Ishikawa (cell line): Measurements from ENCODE around the gene CERS5.
A peak's percentile ranks its signal among the peaks of the same experiment; 100 is the strongest.

Experiments
- CEBPB ChIP-seq: IDR thresholded peaks from 2 replicates; pipeline ENCODE4 v1.6.1; 2012
- CREB1 ChIP-seq: IDR thresholded peaks from 2 replicates; pipeline ENCODE4 v1.6.1; 2012; ENCODE audit warnings: low read depth
- EGR1 ChIP-seq: IDR thresholded peaks from 2 replicates; pipeline ENCODE4 v1.6.1; 2012
- EP300 ChIP-seq: IDR thresholded peaks from 2 replicates; pipeline ENCODE4 v1.6.1; 2012; ENCODE audit warnings: borderline replicate concordance
- FOXM1 ChIP-seq: IDR thresholded peaks from 2 replicates; pipeline ENCODE4 v1.6.1; 2012; ENCODE audit warnings: low read depth, borderline replicate concordance
- NFIC ChIP-seq: IDR thresholded peaks from 2 replicates; pipeline ENCODE4 v1.6.1; 2012
- RAD21 ChIP-seq: IDR thresholded peaks from 2 replicates; pipeline ENCODE4 v1.6.1; 2012; ENCODE audit warnings: low read depth
- TAF1 ChIP-seq: IDR thresholded peaks from 2 replicates; pipeline ENCODE4 v1.6.1; 2012; ENCODE audit warnings: low read depth, mild to moderate bottlenecking
- TCF12 ChIP-seq: IDR thresholded peaks from 2 replicates; pipeline ENCODE4 v1.6.1; 2012; ENCODE audit warnings: low read depth
- TEAD4 ChIP-seq: IDR thresholded peaks from 2 replicates; pipeline ENCODE4 v1.6.1; 2012
- YY1 ChIP-seq: IDR thresholded peaks from 2 replicates; pipeline ENCODE4 v1.6.1; 2012; ENCODE audit warnings: low read depth
- ZBTB7A ChIP-seq: IDR thresholded peaks from 2 replicates; pipeline ENCODE4 v1.6.1; 2012; ENCODE audit warnings: low read depth
- TF ChIP-seq, protein P1 (sequence below): IDR thresholded peaks from 2 replicates; pipeline ENCODE4 v1.6.1; 2012
- TF ChIP-seq, protein P2 (sequence below): IDR thresholded peaks from 2 replicates; pipeline ENCODE4 v1.6.1; 2012; ENCODE audit warnings: low read depth, mild to moderate bottlenecking
- TF ChIP-seq, protein P3 (sequence below): IDR thresholded peaks from 2 replicates; pipeline ENCODE4 v1.6.1; 2012

The CERS5 gene, protein sequence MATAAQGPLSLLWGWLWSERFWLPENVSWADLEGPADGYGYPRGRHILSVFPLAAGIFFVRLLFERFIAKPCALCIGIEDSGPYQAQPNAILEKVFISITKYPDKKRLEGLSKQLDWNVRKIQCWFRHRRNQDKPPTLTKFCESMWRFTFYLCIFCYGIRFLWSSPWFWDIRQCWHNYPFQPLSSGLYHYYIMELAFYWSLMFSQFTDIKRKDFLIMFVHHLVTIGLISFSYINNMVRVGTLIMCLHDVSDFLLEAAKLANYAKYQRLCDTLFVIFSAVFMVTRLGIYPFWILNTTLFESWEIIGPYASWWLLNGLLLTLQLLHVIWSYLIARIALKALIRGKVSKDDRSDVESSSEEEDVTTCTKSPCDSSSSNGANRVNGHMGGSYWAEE

DNA sequence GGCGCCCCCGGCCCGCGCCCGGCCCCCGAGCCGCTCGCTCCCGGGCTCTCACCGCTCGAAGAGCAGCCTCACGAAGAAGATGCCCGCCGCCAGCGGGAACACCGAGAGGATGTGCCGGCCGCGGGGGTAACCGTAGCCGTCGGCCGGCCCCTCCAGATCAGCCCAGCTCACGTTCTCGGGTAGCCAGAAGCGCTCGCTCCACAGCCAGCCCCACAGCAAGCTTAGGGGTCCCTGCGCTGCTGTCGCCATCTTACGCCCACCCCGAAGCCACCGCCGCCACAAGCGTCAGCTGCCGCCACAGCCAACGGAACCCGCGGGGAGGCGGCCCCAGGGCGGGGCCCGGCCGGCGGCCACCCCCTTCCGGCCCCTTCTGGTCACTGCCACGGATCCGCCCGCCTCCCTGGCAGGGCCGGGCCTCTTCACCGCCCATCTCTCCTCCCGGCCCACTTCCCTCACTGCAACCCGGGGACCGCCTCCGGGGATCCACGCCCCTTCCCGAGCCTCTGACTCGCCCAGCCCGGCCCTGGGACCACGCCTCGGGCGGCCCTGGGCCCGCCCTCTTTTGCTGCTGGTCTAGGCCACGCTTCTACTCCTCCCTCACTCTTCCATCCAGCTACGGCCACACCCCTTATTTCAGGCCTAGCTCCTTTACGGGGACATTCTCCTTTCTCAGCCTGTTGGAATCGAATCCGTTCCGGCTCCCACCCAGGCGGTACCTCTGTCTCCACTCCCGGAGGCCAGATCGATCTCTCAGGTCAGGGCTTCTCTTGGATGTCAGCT lies at the start of gene CERS5:
CERS5 (minus strand) TSS at position 321 of the 780 bp plus-strand sequence; CDS start at position 249, 72 bp downstream.
- no peak for TF ChIP-seq NFIC
- TF ChIP-seq CEBPB = no peak
- TF ChIP-seq, protein P1, sequence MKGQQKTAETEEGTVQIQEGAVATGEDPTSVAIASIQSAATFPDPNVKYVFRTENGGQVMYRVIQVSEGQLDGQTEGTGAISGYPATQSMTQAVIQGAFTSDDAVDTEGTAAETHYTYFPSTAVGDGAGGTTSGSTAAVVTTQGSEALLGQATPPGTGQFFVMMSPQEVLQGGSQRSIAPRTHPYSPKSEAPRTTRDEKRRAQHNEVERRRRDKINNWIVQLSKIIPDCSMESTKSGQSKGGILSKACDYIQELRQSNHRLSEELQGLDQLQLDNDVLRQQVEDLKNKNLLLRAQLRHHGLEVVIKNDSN = peak; percentile 37
- TF ChIP-seq TEAD4 = no peak
- peak; percentile 89 for TF ChIP-seq YY1
- TF ChIP-seq TAF1 = peak; percentile 79
- no peak for TF ChIP-seq EGR1
- peak; percentile 97 for TF ChIP-seq ZBTB7A
- TF ChIP-seq FOXM1 = peak; percentile 14; the same call in 1 of the 2 replicates
- TF ChIP-seq TCF12 = no peak

DNA sequence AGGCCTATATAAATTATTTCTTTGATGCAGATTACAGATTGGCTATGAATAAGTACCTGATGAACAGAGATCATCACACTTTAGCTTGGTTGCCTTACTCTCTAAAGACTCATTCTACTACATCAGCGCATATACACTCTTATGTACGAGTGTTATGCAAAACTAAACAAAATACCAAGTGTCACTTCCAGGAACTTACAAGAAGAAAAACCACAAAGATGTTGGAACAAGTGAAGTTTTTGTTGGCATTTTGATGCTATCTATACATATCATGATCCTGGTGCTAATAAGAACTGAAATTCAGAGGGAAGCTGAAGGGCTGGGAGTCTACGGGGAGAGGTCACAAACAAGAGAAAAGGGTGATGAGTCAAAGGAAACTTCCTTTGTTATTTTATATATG lies 47.9 kb upstream of the CERS5 start:
- TF ChIP-seq, protein P2, sequence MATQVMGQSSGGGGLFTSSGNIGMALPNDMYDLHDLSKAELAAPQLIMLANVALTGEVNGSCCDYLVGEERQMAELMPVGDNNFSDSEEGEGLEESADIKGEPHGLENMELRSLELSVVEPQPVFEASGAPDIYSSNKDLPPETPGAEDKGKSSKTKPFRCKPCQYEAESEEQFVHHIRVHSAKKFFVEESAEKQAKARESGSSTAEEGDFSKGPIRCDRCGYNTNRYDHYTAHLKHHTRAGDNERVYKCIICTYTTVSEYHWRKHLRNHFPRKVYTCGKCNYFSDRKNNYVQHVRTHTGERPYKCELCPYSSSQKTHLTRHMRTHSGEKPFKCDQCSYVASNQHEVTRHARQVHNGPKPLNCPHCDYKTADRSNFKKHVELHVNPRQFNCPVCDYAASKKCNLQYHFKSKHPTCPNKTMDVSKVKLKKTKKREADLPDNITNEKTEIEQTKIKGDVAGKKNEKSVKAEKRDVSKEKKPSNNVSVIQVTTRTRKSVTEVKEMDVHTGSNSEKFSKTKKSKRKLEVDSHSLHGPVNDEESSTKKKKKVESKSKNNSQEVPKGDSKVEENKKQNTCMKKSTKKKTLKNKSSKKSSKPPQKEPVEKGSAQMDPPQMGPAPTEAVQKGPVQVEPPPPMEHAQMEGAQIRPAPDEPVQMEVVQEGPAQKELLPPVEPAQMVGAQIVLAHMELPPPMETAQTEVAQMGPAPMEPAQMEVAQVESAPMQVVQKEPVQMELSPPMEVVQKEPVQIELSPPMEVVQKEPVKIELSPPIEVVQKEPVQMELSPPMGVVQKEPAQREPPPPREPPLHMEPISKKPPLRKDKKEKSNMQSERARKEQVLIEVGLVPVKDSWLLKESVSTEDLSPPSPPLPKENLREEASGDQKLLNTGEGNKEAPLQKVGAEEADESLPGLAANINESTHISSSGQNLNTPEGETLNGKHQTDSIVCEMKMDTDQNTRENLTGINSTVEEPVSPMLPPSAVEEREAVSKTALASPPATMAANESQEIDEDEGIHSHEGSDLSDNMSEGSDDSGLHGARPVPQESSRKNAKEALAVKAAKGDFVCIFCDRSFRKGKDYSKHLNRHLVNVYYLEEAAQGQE = no peak
- TF ChIP-seq CREB1 (no peak), YY1 (no peak)

DNA sequence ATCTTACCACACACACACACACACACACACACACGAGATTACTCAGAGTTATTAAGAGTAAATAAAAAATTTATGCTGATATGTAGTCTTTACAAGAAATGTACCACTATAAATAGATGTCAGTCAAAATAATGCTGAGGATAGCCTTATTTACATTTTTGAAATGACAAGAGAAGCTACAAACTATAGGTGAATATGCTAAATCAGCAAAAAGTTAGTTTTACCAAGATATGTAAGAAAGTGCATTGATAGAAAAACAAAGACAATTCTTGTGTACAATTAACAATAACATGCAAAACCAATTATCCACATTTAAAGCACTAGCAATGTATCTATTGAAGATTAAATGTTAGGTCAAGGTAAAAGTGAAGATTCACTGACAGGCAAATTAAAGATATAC lies 46.8 kb upstream of the CERS5 start:
- TF ChIP-seq RAD21 (no peak), FOXM1 (no peak), EP300 (no peak), CREB1 (no peak), YY1 (no peak), TEAD4 (no peak), CEBPB (no peak), ZBTB7A (no peak), EGR1 (no peak)
- TF ChIP-seq, protein P3, sequence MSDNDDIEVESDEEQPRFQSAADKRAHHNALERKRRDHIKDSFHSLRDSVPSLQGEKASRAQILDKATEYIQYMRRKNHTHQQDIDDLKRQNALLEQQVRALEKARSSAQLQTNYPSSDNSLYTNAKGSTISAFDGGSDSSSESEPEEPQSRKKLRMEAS = no peak

DNA sequence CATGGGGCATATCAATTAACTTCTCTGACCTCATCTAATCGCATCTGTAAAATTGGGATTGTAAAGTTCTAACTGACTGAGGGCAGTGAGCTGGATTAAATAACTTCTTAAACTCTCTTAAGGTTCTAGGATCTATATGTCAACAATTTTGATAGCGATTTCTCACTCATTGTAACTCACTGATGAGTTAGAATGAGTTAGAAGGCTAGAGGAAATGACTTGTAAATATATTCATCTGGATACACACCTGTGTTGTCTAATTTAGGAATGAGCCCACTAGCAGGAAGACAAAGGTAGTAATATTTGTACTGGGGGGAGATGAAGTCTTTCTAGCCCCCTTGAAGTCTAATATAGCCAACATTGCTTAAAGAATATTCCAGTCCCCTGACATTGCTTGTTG lies 46.3 kb upstream of the CERS5 start:
- TF ChIP-seq TAF1 (no peak), EGR1 (no peak), CEBPB (no peak), CREB1 (no peak), RAD21 (no peak), ZBTB7A (no peak), FOXM1 (no peak), TEAD4 (no peak), TCF12 (no peak), YY1 (no peak), EP300 (no peak), NFIC (no peak)
- TF ChIP-seq, protein P2 = no peak
- TF ChIP-seq, protein P1 = no peak
- TF ChIP-seq, protein P3 = no peak

DNA sequence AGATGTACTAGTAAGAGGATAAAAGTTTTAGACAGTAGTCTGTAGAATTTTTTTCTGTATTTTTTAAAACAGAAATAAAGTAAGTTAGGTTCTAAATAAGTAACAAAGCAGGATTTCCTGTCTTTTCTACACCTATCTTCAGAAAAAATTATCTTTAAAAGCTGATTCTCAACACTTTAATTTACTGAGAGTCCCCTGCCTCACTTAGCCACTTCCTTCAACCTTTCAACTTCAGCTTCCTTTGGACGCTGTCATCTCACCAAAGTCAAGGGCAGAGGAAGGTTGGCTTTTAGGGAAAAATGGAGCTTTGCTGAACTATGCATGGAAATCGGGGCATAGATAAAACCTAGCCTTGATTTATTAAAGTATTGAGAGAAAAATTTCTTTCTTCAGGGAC lies 44.9 kb upstream of the CERS5 start:
- TF ChIP-seq TEAD4 = no peak
- TF ChIP-seq CREB1 = no peak
- no peak for TF ChIP-seq EP300
- TF ChIP-seq TCF12 = no peak
- no peak for TF ChIP-seq FOXM1
- TF ChIP-seq, protein P3 = no peak
- no peak for TF ChIP-seq ZBTB7A
- TF ChIP-seq YY1 = no peak
